Glutamatergic neuron (in vitro differentiated cells): ENCODE data around the gene RAN. TPM values are rescaled to one million over a fixed set of nuclear protein-coding genes. Genes with fewer than 3 reads are reported as not detected.
"Not testable (repeated sequence)": the region's sequence is repeated elsewhere in the genome, so short reads cannot be mapped to it uniquely, and the experiment has no call there.

Experiments used
- DNase-seq: peaks from one replicate; pipeline ENCODE4 v3.0.0; 2022
- H3K27ac Mint-ChIP-seq: one replicate; pipeline ENCODE4 v1.8.0; 2020; ENCODE audit warnings: mild to moderate bottlenecking, mixed read lengths, inconsistent platforms; ENCODE audit not compliant: unreplicated experiment
- H3K27me3 Mint-ChIP-seq: one replicate; pipeline ENCODE4 v1.8.0; 2020; ENCODE audit warnings: mild to moderate bottlenecking, moderate library complexity, mixed read lengths, inconsistent platforms; ENCODE audit not compliant: unreplicated experiment
- H3K36me3 Mint-ChIP-seq: one replicate; pipeline ENCODE4 v1.8.0; 2020; ENCODE audit warnings: mild to moderate bottlenecking, mixed read lengths, inconsistent platforms; ENCODE audit not compliant: unreplicated experiment
- H3K4me1 Mint-ChIP-seq: one replicate; pipeline ENCODE4 v1.8.0; 2020; ENCODE audit warnings: mild to moderate bottlenecking, low read depth, mixed read lengths, inconsistent platforms; ENCODE audit not compliant: unreplicated experiment
- H3K4me3 Mint-ChIP-seq: one replicate; pipeline ENCODE4 v1.8.0; 2020; ENCODE audit warnings: mild to moderate bottlenecking, mixed read lengths, inconsistent platforms; ENCODE audit not compliant: unreplicated experiment
- H3K9me3 Mint-ChIP-seq: one replicate; pipeline ENCODE4 v1.8.0; 2020; ENCODE audit warnings: mild to moderate bottlenecking, moderate library complexity, mixed read lengths, inconsistent platforms; ENCODE audit not compliant: unreplicated experiment
- CTCF ChIP-seq: fragments of 200-600 bp; sonication (generic); IDR thresholded peaks from one replicate; pipeline ENCODE4 v1.5.0; 2021; ENCODE audit not compliant: partially characterized antibody, unreplicated experiment
- total RNA-seq: library from RNA; stranded (reverse); fragmentation: NEBNext Ultra II Directional; extraction: Animal tissue kit (Norgen Biotek cat#: 25700); gene quantifications from one replicate; pipeline ENCODE4 v1.2.1, GENCODE V29; 2021; ENCODE audit not compliant: unreplicated experiment

The RAN gene
- total RNA-seq, 1 donor from 2014 or later = 766 TPM

DNA sequence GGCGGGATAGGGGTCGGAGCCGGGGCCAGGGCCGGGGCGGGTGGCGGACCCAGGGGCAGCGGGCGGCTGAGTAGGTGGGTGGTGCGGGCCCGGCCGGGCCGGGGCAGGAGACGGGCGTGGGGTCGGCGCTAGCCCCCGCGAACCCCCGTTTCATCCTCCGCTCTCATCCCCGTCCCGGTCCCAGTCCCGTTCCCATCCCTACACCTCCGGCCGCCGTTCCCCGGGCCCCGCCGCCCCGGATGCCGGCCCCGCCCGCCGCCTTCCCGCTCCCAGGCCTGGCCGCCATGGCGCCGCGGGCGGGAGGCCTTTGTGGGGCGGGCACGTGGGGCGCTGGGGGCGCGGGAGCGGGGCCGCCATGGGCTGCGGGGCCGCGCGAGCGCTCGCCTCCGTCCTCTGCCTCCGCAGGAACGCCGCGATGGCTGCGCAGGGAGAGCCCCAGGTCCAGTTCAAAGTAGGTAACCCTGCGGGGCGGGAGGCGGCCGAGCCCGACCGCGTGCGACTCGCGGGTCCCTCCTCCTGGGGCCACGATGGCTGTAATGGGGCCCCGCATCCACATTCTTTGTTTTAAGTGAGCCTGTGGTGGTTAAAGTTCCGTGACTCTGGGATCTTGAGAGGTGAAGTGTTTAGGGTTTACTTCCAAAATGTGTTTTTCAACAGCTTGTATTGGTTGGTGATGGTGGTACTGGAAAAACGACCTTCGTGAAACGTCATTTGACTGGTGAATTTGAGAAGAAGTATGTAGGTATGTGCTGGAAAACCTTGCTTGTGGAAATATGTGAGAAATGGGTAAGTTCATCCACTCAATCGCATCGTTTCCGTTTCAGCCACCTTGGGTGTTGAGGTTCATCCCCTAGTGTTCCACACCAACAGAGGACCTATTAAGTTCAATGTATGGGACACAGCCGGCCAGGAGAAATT, 572 bp downstream of the RAN start:
- H3K27ac Mint-ChIP-seq = peak overlapping the region; percentile 95
- peak; percentile 50 for DNase-seq
- peaks cover 14% of the 10 kb centered on the region for H3K36me3 Mint-ChIP-seq
- H3K4me3 Mint-ChIP-seq = peak overlapping the region; percentile 99
- peaks cover 5% of the 10 kb centered on the region for H3K27me3 Mint-ChIP-seq
- TF ChIP-seq CTCF = no peak
- H3K4me1 Mint-ChIP-seq = peaks cover 26% of the 10 kb centered on the region
- H3K9me3 Mint-ChIP-seq = peaks cover 8% of the 10 kb centered on the region

GRCh38 chr12:130873106-130873795, 1.4 kb downstream of the RAN start:
- TF ChIP-seq CTCF = no peak
- Mint-ChIP-seq H3K36me3 (peaks cover 14% of the 10 kb centered on the region), H3K9me3 (peaks cover 8% of the 10 kb centered on the region), H3K4me1 (peaks cover 26% of the 10 kb centered on the region), H3K27ac (peak overlapping the region; percentile 95), H3K27me3 (peaks cover 5% of the 10 kb centered on the region), H3K4me3 (peak overlapping the region; percentile 99)
- DNase-seq = no peak

DNA sequence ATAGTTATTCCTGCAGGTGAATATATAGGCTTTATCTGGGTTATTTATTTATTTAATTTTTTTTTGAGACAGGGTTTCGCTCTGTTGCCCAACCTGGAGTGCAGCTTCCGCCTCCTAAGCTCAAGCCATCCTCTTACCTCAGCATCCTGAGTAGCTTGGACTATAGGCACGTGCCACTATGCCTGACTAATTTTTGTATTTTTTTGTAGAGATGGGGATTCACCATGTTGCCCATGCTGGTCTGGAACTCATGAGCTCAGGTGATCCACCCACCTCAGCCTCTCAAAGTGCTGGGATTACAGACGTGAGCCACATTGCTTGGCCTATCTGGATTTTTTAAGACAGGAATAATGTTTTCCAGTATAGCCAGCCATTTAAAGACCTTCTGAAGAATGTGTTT, 2.0 kb downstream of the RAN start:
- Mint-ChIP-seq H3K4me1 (peaks cover 28% of the 10 kb centered on the region), H3K9me3 (peaks cover 8% of the 10 kb centered on the region), H3K27me3 (peaks cover 5% of the 10 kb centered on the region), H3K27ac (no peak overlapping the region), H3K4me3 (peak overlapping the region; percentile 99), H3K36me3 (peaks cover 14% of the 10 kb centered on the region)
- DNase-seq = no peak
- no peak for TF ChIP-seq CTCF

DNA sequence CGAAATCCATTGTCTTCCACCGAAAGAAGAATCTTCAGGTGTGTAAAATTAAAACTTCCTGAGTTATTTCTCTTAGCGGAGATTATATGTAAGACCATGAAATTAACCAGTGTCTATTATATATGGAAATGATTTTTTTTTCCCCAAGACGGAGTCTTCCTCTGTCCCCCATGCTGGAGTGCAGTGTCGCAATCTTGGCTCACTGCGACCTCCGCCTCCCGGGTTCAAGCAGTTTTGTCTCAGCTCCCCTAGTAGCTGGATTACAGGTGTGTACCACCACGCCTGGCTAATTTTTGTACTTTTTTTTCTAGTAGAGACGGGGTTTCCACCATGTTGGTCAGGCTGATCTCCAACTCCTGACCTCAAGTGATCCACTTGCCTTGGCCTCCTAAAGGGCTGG, 2.8 kb downstream of the RAN start:
- no peak overlapping the region for H3K27ac Mint-ChIP-seq
- H3K4me3 Mint-ChIP-seq = peak overlapping the region; percentile 99
- peaks cover 14% of the 10 kb centered on the region for H3K36me3 Mint-ChIP-seq
- peaks cover 8% of the 10 kb centered on the region for H3K9me3 Mint-ChIP-seq
- no peak for TF ChIP-seq CTCF
- H3K4me1 Mint-ChIP-seq = peaks cover 32% of the 10 kb centered on the region
- H3K27me3 Mint-ChIP-seq = peaks cover 5% of the 10 kb centered on the region
- no peak for DNase-seq

- no peak overlapping the region for H3K4me3 Mint-ChIP-seq
- peaks cover 8% of the 10 kb centered on the region for H3K9me3 Mint-ChIP-seq
- DNase-seq = no peak
- H3K36me3 Mint-ChIP-seq = peaks cover 14% of the 10 kb centered on the region
- no peak for TF ChIP-seq CTCF
- no peak overlapping the region for H3K27ac Mint-ChIP-seq
- peaks cover 32% of the 10 kb centered on the region for H3K4me1 Mint-ChIP-seq
- peaks cover 5% of the 10 kb centered on the region for H3K27me3 Mint-ChIP-seq
Observed at GRCh38 chr12:130875193-130875592, 3.3 kb downstream of the RAN start.

- H3K27ac Mint-ChIP-seq, H3K9me3 Mint-ChIP-seq, H3K4me3 Mint-ChIP-seq, H3K27me3 Mint-ChIP-seq, DNase-seq: not testable (repeated sequence)
- Mint-ChIP-seq H3K4me1 (peaks cover 28% of the 10 kb centered on the region), H3K36me3 (peaks cover 14% of the 10 kb centered on the region)
Observed at GRCh38 chr12:130875708-130876107, 3.8 kb downstream of the RAN start.
